HG03135 (cell line): Measurements from ENCODE around the gene ATP2C2.

Source experiments
- ATAC-seq: cut with Tn5 transposase; IDR thresholded peaks from one replicate; pipeline ENCODE4 v1.9.1; 2021; ENCODE audit warnings: mild to moderate bottlenecking, moderate library complexity; ENCODE audit not compliant: unreplicated experiment

The ATP2C2 gene

GRCh38 chr16:84486551-84487235 is 118.4 kb downstream of the ATP2C2 start:
- no peak for ATAC-seq

DNA sequence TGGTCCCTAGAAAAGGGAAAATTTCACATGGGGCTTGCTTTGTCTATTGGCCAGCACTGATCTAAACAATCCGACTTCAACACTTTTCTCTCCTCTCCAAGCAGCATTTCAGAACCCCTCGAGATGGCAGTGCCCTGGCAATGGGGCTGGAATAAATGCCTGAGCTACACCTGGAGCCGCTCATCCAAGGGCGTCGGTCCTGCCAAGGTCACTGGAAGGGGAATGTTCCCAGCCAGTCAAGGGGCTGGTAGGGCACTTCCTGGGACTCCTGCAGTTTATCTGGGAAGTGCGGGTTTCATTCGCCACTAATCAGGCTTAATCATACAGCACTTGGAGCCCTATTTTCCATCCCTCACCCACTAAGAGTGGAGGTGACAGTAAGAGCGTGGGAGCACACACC is 119.0 kb downstream of the ATP2C2 start:
- no peak for ATAC-seq

DNA sequence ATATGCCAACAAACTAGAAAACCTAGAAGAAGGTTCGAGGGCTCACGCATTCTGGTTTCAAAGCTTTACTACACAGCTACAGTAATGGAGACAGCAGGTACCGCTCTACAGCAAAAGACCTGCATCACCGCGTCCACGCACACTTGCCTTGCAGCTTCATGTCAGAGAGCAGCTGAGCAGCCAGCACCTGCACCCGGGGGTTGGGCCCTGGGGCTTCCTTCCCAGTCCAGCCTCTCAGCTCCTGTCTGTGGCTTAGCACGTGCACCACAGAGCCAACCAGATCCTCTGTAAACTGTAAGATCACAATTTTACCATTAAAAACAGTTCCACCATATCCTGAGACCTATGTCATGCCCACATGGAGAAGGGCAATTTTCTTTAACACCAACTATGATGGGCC is 120.8 kb downstream of the ATP2C2 start:
- no peak for ATAC-seq

- ATAC-seq = no peak
Measured at GRCh38 chr16:84495506-84495905, 127.2 kb downstream of the ATP2C2 start.

DNA sequence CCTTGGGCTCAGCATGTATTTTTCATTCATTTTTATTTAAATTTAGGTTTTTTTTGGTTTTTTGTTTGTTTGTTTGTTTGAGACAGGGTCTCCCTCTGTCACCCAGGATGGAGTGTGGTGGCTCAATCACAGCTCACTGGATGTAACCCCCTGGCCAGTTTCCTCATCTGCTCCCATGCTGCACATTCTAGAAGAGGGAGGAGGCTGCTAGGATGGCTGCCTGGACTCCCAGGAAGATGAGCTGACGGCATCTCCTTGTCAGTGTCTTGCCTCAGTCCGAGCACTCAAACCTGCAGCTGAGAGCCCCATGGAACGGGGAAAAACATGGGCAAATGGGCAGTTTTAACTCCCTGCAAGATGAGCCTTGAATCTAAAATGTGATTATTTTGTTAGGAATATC is 128.7 kb downstream of the ATP2C2 start:
- ATAC-seq = no peak

GRCh38 chr16:84497418-84498222 is 129.3 kb downstream of the ATP2C2 start:
- ATAC-seq = no peak

- no peak for ATAC-seq
Measured at GRCh38 chr16:84498223-84498610, 129.9 kb downstream of the ATP2C2 start.

DNA sequence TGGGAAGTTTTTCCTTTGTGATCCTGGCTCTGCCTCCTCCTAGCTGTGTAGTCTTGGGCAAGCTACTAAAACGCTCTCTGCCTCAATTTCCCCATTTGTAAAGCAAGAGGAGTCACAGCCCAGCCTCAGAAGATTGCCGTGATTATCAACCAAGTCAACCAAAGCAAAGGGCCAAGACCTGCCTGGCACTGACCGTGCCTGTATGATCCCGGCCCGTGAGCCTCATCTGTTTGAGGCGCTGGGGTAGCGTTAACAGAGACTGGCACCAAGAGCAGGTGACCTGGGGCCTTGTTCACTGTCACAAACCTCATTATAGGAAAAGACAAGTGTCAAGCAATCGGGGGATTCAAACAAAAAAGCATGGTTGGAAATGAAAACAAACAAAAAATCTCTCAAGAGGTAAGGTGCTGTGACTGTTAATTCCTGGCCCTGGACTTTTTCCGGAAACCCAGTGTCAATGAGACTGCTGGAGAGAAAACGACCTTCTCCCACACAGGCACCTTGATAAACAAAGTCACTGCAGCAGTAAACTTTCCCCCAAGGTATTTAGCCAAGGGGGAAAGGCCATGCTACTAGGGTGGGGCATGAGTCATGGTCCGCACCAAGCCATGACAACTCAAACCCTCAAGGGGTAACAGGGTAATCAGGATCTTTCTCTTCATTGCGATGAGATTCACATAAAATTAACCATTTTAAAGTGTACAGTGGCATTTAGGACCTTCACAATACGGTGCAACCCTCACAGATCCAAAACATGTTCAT is 130.7 kb downstream of the ATP2C2 start:
- no peak for ATAC-seq

GRCh38 chr16:84499638-84500037 is 131.3 kb downstream of the ATP2C2 start:
- ATAC-seq = no peak

- no peak for ATAC-seq
Measured at GRCh38 chr16:84500531-84500930, 132.2 kb downstream of the ATP2C2 start.

DNA sequence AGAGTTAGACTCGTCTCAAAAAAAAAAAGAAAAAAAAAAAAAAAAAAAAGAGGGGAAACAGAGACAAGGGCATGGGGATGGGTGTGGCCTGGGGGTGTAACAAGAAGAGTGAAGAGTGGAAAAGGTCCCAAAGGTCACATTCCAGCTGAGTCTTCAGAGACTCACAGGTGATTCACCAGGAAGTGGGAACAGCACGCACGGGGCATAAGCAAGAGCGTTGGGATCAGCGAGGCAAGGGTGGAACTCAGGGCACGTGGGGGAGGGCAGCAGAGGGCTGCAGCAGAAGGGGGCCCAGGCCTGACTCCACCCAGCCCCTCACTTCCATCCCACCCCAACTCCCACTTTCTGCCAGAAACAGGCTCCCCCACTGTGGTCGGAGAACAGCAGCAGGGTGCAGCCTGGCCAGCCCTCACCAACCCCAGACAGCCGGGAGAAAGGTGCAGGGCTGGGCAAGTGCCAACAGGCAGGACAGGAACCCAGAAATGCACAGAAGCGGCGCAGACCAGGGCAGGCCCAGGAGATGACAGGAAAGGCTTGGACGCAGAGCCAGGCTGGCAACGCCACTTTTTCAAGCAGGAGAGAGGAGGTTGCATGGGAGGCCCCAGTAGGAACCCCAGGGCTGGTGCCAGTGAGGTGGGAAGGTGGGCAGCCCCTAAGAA is 132.9 kb downstream of the ATP2C2 start:
- no peak for ATAC-seq

- no peak for ATAC-seq
Measured at GRCh38 chr16:84502075-84502474, 133.7 kb downstream of the ATP2C2 start.

DNA sequence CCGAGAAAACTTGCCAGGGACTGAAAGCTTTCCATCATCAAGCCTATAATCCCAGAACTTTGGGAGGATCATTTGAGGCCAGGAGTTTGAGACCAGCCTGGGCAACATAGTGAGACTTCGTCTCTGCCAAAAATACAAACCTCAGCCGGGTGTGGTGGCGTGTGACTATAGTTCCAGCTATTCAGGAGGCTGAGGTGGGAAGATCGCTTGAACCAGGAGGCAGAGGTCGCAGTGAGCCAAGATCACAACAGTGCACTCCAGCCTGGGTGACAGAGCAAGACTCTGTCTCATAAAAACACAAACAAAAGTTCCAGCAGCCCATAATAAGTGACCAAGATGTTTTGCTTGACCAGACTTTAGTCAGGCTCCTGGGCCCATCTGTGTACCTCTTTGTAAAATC is 134.2 kb downstream of the ATP2C2 start:
- ATAC-seq = no peak

DNA sequence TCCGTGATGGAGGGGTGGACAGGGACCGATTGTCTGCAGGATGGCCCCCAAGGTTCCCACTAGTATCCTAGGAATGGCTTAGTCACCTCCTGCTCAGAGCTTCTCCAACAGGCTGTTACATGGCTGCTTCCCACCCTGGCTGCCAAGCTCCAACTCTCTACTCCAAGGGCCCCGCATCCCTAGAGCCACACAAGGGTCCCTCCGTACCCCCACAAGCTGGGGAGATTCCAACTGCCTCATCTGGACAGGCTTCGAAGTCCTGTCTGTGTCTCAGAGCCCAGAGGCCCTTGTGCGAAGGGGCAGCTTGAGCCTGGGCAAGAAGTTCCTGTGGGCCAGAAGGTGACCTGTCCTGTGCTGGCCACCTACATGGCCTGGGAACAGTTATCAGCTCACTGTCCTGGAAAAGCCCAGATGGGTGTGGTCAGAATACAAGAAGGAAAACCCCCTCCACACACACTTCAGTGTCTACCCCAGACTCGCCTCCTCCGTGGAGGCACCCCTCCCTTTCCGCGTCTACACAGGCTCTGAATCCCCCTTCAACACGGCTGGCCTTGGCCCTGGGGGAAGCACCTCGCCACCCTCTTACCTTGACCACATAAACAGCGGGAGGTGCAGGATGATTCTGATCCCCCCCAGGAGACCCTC is 135.5 kb downstream of the ATP2C2 start:
- ATAC-seq = peak; percentile 4

DNA sequence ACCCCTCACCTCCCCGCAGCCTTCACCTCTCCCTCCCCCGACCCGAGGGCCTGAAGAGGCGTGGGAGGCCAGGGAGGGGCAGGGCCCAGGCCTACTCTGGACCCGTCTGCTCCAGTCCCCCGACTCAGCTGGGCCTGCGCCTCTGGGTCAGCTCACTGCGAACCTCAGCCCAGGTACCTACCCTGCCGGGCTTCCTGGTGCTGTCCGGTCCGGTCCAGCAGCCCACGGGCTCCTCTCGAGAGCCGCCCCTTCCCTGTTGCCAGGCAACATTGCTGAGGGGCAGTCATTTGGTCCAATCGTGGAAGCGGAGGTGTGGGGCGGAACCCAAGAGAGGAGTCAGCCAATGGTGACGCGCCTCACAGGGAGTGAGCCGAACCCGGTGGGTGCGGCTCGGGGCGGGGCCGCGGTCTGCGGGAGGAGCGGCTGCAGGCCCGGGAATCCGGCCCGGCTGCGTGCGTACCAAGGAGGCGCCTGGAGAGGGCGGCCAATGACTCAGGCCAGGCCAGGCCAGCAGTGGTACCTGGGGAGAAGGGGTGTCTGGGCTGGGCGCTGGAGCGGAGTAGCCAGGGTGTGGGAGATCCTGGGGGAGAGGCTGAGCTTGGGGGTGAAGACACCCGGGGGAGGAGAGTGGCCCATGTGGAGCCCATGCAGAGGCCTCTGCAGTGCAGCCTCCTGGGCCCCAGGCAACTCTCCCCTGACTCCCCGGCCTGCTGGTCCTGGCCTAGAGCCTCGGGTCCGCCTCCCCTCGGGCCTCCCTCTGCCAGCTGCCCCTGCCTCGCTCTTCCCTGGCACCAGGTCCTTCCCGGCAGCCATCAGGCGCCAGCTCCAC is 136.3 kb downstream of the ATP2C2 start, which contains the start of gene MEAK7:
TSS of gene MEAK7 (minus strand) at position 240 of the 829 bp plus-strand sequence. CDS start 6,573 bp downstream, outside the sequence.
- peak; percentile 89 for ATAC-seq

DNA sequence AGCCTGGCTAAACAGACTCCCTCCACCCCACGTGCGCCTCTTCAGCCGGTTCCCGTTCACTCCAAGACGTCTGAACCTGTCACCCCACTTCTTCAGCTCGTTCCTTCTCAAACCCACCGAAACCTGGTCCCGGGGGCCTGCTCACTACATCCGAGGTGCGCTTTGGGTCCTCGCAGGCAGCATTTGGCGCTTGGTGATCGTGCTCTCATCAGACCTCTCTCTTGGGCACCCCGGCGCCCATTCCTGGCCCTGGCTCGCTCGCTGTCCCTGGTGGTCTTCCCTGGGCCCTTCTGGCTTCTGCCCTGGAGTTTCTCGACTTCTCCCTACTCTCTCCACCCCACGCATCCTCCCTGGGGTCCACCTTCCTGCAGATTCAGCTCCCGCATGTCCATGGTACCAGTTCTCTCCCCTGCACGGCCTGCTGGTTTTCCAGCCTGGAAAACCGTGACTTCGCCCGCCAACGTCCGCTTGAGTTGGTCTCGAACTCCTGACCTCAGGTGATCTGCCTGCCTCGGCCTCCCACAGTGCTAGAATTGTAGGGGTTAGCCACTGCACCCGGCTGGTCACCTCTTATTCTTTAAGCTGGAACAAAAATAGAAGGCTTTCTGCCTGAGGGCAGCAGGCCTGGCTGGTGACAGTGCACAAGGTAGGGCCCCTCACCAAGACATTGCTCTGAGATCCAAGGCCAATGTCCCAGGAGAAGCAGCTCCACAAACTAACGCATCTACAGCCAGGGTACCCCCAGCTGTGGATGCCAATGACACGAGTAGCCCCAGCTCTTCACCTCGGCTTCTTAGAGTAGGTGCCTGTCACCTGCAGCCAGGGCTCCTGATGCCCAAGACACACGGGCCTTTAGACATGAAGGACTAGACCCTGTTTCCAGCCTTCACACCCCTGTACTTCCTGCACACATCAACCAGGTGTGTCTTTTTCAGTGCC is 137.2 kb downstream of the ATP2C2 start:
- ATAC-seq = no peak

DNA sequence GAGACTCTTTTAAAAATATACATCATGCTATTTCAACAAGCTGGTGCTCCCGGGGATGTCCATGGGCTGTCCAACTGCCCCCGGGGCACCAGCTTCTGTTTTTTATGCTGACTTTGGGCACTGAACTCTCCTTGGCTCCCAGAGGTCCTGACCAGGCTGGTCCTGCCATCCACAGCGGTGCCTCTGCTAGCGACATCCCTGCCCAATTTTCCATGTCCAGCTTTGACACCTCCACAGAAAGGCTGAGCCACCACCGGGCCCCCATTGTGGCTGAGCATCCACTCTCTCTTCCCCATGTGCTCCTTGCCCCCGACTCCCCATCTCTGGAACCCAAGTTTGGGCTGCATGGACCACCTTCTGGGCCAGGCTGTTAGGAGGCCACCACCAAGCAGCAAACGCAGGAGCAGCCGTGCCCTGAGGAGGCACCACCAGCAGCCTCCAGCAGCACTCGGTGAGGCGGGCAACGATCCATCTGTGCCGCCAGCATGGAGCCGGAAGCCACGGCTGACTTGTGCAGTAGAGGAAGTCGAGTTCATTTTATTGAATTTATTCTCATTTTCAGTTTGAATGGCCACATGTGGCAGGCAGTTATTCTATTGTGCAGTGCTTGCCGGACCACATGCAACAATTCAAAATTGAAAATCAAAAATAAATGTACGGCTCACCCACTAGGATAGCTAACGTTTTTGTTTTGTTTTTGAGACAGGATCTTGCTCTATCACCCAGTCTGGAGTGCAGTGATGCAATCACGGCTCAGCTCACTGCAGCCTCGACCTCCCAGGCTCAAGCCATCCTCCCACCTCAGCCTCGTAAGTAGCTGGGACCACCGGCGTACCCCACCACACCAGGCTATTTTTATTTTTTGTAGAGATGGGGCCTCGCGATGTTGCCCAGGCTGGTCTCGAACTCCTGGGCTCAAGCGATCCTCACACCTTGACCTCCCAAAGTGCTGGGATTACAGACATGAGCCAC is 139.0 kb downstream of the ATP2C2 start:
- ATAC-seq = no peak
